HG03575 (cell line): ENCODE data around the gene BPNT1.

ENCODE experiments used
- ATAC-seq: cut with Tn5 transposase; IDR thresholded peaks from one replicate; pipeline ENCODE4 v1.9.1; 2021; ENCODE audit not compliant: unreplicated experiment, insufficient number of reproducible peaks, low FRiP score; ENCODE audit errors: extremely low read depth

BPNT1 gene

GRCh38 chr1:220028346-220028895 lies 61.2 kb downstream of the BPNT1 start:
- ATAC-seq: no peak

- ATAC-seq: no peak
Observed at GRCh38 chr1:220019071-220019470, 70.5 kb downstream of the BPNT1 start.

DNA sequence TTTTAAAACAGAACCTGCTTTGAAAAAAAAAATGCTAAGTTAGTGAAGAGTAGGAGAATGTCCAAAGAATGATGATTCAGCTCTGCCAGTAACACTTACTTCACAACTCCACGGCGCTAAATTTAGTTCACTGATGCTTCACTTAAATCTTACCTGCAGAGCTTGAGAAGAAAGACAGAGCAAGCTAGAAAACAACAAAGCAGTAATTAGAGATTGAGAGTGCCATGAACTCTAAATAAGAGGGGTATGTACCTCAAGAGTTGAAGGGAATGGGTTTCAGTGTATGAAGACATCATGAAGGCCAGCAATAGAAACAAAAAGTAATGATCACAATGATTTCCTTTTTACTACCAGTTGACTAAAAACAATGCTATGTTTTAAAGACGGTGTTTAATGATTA lies 76.1 kb downstream of the BPNT1 start:
- ATAC-seq: no peak

- ATAC-seq: no peak
Observed at GRCh38 chr1:220012259-220012658, 77.3 kb downstream of the BPNT1 start.

DNA sequence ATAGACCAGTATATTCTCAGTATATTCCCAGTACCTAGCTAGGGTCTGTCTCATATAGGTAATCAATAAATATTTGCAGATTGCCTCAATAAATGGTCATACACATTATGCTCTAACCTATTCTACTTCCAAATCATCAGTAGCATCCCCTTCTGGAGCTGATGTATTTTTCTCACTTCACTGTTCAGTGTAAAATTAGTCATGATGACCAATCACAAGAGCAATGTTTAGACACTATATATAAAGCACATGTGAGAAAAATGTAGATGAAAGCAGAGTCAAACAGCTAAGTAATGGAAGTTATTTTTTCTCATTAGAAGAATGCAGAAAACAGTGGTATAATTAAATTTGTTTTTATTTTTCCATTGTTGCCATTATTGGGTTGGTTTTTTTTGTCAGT lies 78.0 kb downstream of the BPNT1 start:
- ATAC-seq: no peak
